ENCODE data around the gene SPPL2C.

SPPL2C gene

DNA sequence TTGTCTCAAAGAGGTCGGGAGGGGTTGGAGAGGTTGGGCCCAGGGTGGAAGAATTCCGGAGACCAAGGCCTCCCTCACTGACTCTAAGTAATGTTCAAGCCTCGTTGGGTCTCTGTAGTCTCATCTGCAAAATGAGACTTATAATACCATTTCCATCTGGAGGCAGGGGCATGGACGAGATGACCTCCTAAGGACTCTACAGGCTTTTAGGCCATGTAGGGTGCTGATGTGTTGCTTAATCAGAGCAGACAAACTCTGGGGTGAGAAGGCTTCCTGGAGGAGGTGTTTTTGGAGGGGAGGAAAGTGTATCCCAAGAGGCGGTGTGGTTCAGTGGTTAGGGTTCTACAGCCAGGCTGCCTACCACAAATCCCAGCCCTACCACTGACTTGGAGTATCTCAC lies 3.1 kb downstream of the SPPL2C start:
- TF ChIP-seq, protein P1, sequence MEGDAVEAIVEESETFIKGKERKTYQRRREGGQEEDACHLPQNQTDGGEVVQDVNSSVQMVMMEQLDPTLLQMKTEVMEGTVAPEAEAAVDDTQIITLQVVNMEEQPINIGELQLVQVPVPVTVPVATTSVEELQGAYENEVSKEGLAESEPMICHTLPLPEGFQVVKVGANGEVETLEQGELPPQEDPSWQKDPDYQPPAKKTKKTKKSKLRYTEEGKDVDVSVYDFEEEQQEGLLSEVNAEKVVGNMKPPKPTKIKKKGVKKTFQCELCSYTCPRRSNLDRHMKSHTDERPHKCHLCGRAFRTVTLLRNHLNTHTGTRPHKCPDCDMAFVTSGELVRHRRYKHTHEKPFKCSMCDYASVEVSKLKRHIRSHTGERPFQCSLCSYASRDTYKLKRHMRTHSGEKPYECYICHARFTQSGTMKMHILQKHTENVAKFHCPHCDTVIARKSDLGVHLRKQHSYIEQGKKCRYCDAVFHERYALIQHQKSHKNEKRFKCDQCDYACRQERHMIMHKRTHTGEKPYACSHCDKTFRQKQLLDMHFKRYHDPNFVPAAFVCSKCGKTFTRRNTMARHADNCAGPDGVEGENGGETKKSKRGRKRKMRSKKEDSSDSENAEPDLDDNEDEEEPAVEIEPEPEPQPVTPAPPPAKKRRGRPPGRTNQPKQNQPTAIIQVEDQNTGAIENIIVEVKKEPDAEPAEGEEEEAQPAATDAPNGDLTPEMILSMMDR (IDR thresholded peaks at IDR 0.05; ENCODE audit: low read depth, low read length, missing control alignments): no peak
- no peak overlapping the region for H3K4me3 ChIP-seq (replicated peaks; ENCODE audit: low read depth, low read length)
- DNase-seq (ENCODE audit: extremely low read depth, low read depth): no peak

DNA sequence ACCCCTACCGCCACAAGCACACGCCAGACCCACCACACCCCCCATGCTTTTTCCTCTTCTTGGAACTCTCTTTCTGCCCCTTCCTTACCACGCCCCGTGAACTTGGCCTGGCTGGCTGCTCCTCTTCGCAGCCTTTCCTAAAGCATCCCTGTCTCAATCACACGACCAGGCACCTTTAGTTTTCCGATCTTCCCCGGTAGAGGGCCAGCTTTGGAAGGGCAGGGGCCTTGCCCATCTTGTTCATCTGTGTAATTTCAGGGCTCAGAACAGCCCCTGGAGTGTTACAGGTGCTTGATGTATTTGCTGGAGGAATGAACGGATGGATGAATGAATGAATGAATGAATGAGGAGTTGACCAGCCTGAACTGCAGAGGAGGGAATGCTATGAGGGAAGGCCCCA lies 3.7 kb downstream of the SPPL2C start:
- TF ChIP-seq, protein P1 (IDR thresholded peaks at IDR 0.05; ENCODE audit: low read depth, low read length, missing control alignments): no peak
- DNase-seq (ENCODE audit: extremely low read depth, low read depth): no peak
- H3K4me3 ChIP-seq (replicated peaks; ENCODE audit: low read depth, low read length): no peak overlapping the region

DNA sequence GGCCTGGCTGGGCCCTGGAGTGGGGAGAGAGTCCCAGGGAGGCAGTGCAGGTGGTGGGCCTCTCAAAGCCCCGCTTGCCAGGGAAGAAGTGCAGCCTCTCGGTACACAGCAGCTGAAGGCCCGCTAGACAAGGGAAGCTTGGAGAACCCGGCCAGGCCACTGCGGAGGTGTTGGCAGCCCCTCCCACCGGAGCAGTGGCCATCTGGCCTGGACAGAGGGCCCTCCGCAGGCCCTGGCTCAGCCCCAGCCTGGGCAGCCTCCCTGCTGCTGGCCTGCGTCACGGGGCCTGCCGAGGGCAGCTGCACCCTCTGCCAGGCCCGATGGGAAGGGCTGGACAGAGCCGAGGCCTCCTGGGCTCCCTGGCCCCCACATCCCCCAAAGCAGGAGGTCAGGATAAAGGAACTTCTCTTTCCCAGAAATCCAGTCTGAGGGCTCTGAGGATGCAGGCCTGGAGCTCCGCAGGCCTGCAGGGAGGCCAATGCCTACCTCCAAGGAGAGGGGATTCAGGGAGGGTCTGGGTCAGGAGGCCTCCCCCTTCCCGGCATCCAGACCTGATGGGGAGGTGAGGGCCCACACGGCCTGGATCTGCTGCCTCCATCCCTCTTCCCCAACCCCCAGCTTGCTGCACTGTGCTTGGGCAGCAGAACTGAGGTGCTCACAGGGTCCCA lies 4.3 kb downstream of the SPPL2C start:
- TF ChIP-seq, protein P1 (IDR thresholded peaks at IDR 0.05; ENCODE audit: low read depth, low read length, missing control alignments): no peak
- DNase-seq (ENCODE audit: extremely low read depth, low read depth): no peak
- H3K4me3 ChIP-seq (replicated peaks; ENCODE audit: low read depth, low read length): no peak overlapping the region

DNA sequence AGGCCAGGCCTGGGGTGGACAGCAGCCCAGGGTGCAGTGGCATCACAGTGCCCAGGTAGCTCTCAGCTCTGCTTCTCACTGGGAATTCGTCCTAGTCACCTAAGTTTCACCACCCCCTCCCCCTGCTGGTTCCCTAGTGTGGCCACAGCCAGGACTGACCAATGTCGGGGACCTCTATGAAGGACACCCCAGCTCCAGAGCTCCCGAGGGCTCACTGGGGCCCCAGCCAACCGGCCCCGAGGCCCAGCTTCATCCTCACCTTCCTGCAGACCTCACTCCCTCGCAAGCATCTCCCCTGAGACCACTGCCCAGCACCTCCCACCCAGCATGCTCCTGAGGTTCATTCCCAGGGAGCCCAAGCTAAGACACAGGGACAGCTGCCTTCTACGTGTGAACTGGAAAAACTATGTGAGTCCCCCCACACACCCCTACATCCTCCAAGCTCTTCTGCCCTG lies 4.9 kb downstream of the SPPL2C start:
- TF ChIP-seq, protein P1 (IDR thresholded peaks at IDR 0.05; ENCODE audit: low read depth, low read length, missing control alignments): no peak
- no peak for DNase-seq (ENCODE audit: extremely low read depth, low read depth)

DNA sequence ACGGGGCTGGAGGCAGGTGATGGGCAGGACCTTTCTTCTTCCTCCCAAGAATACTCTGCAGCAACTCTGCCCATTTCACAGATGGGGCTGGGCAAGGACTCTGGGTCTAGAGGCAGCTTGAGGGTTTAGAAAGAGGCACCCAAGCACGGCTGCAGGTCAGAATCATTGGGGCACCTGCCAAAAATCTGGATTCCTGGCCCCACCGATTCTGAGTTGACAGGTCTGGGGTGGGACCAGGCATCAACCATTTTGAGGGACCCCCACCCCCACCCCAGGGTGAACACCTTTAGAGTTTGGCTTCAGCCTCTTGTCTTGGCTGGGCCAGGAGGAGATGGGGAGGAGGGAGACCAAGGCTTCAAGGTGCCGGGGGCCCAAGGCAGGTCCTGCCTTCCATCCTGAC lies 5.3 kb downstream of the SPPL2C start:
- no peak overlapping the region for H3K4me3 ChIP-seq (replicated peaks; ENCODE audit: low read depth, low read length)
- no peak for DNase-seq (ENCODE audit: extremely low read depth, low read depth)
- TF ChIP-seq, protein P1 (IDR thresholded peaks at IDR 0.05; ENCODE audit: low read depth, low read length, missing control alignments): no peak

More for the DNA sequence above, 4.9 kb downstream of the SPPL2C start:
- H3K4me3 ChIP-seq (replicated peaks; ENCODE audit: low read depth, low read length): no peak overlapping the region

DNA sequence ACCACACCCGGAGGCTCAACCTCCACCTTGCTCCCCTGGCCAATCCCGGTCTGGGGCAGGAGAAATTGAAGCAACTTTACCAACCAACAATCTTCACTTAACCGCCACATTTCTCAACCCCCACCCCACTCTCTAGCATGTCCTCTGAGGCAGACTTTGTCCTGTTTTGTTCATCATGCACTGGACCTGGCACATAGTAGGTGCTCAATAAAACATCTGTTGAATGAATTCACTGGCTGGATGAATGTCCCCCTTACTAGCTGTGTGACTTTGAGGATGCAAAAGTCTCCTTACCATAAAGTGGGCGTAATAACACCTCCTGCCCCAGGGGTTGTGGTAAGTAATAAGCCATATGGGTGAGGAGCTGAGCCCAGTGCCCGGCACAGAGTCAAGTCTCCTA lies 5.8 kb downstream of the SPPL2C start:
- TF ChIP-seq, protein P1 (IDR thresholded peaks at IDR 0.05; ENCODE audit: low read depth, low read length, missing control alignments): no peak
- no peak for DNase-seq (ENCODE audit: extremely low read depth, low read depth)
- H3K4me3 ChIP-seq (replicated peaks; ENCODE audit: low read depth, low read length): no peak overlapping the region

DNA sequence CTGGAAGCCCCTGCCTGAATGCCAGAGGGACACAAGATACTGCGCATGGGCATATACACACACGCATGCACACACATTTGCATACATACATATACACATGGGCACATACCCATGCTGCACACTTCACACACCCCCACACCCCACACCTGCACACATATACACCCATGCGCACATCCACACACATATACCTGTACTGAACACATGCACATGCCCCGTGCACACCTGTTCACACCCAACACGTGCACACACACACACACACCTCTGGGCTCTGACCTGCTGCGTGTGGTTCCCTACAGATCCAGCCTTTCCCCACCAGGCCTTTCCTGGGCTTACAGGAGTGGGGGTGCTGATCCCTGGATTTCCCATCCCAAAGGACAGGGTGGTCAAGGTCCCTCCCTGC lies 6.3 kb downstream of the SPPL2C start:
- TF ChIP-seq, protein P1 (IDR thresholded peaks at IDR 0.05; ENCODE audit: low read depth, low read length, missing control alignments): no peak
- no peak for DNase-seq (ENCODE audit: extremely low read depth, low read depth)
- no peak overlapping the region for H3K4me3 ChIP-seq (replicated peaks; ENCODE audit: low read depth, low read length)
